IMR-90 (cell line): Measurements from ENCODE around the gene CCDC13. TPM values are rescaled to one million over a fixed set of nuclear protein-coding genes. Genes with fewer than 3 reads are reported as not detected.

Source experiments
- ATAC-seq: fragments of 200-7000 bp; cut with Tn5 transposase; 2 replicates; pipeline ENCODE4 v1.9.1; 2020; ENCODE audit warnings: low read depth, mild to moderate bottlenecking, moderate library complexity
- BruUV-seq: library from RNA; stranded (reverse); fragments of 400-500 nt; replicated peaks from 2 replicates; lab custom pipeline; 2021; lab: Mats Ljungman, UMichigan
- CTCF ChIA-PET: fragments of 300-600 bp; formaldehyde crosslinking; extraction: SDS; loops from one replicate; lab custom pipeline; 2021; ENCODE audit warnings: antibody characterized with exemption; lab: Yijun Ruan, JAX
- POLR2A ChIA-PET: fragments of 300-600 bp; sonication (Branson Sonifier 250); formaldehyde crosslinking; loops from one replicate; lab custom pipeline; 2022; ENCODE audit warnings: antibody characterized with exemption; ENCODE audit not compliant: unreplicated experiment; lab: Charles Lee
- DNase-seq: peaks from one replicate; pipeline ENCODE4 v3.0.0; 2013
- H2AFZ ChIP-seq: replicated peaks from 2 replicates; pipeline ENCODE3; 2013; ENCODE audit warnings: low read length, mild to moderate bottlenecking; ENCODE audit not compliant: poor library complexity
- H2AK5ac ChIP-seq: 2 replicates; pipeline ENCODE4 v1.6.1; 2013; ENCODE audit warnings: low read depth, low read length, inconsistent platforms
- H2AK9ac ChIP-seq: replicated peaks from 2 replicates; pipeline ENCODE3; 2013; ENCODE audit warnings: mild to moderate bottlenecking, low read depth, low read length, moderate library complexity; ENCODE audit not compliant: poor library complexity
- H2BK120ac ChIP-seq: 2 replicates; pipeline ENCODE4 v1.6.1; 2013; ENCODE audit warnings: low read depth, low read length, inconsistent platforms
- H2BK15ac ChIP-seq: 3 replicates; pipeline ENCODE4 v1.6.1; 2013; ENCODE audit warnings: low read depth, low read length, inconsistent platforms
- H2BK20ac ChIP-seq: 2 replicates; pipeline ENCODE4 v1.6.1; 2013; ENCODE audit warnings: low read depth, mild to moderate bottlenecking, inconsistent platforms, low read length, moderate library complexity
- H2BK5ac ChIP-seq: 2 replicates; pipeline ENCODE4 v1.6.1; 2013; ENCODE audit warnings: mild to moderate bottlenecking, low read depth, low read length, inconsistent platforms; ENCODE audit not compliant: poor library complexity, severe bottlenecking
- H3K14ac ChIP-seq: replicated peaks from 2 replicates; pipeline ENCODE4 v1.6.1; 2013; ENCODE audit warnings: low read depth, low read length, inconsistent platforms
- H3K18ac ChIP-seq: 2 replicates; pipeline ENCODE4 v1.6.1; 2013; ENCODE audit warnings: low read depth, low read length, control low read depth
- H3K23ac ChIP-seq: 2 replicates; pipeline ENCODE4 v1.6.1; 2013; ENCODE audit warnings: low read depth, low read length, inconsistent platforms
- H3K27ac ChIP-seq: 2 replicates; pipeline ENCODE4 v1.5.1; 2013; ENCODE audit warnings: mild to moderate bottlenecking, control low read depth, low read length; ENCODE audit not compliant: insufficient read depth
- H3K27me3 ChIP-seq: 2 replicates; pipeline ENCODE4 v1.6.1; 2013; ENCODE audit warnings: low read length; ENCODE audit not compliant: control insufficient read depth, insufficient read depth
- H3K36me3 ChIP-seq: 2 replicates; pipeline ENCODE4 v1.6.1; 2013; ENCODE audit warnings: low read length, mixed read lengths; ENCODE audit not compliant: control insufficient read depth, insufficient read depth
- H3K4ac ChIP-seq: 2 replicates; pipeline ENCODE4 v1.6.1; 2013; ENCODE audit warnings: low read depth, low read length, inconsistent platforms
- H3K4me1 ChIP-seq: 2 replicates; pipeline ENCODE4 v1.6.1; 2013; ENCODE audit warnings: low read length, mixed read lengths; ENCODE audit not compliant: control insufficient read depth, insufficient read depth
- H3K4me2 ChIP-seq: 2 replicates; pipeline ENCODE4 v1.6.1; 2013; ENCODE audit warnings: low read depth, mild to moderate bottlenecking, control low read depth, low read length, moderate library complexity
- H3K4me3 ChIP-seq: 2 replicates; pipeline ENCODE4 v1.5.1; 2013; ENCODE audit warnings: low read depth, mild to moderate bottlenecking, control low read depth, low read length, moderate library complexity; ENCODE audit not compliant: insufficient read depth
- H3K56ac ChIP-seq: 2 replicates; pipeline ENCODE4 v1.6.1; 2013; ENCODE audit warnings: low read length, inconsistent platforms; ENCODE audit not compliant: insufficient read depth; ENCODE audit errors: extremely low read depth
- H3K79me1 ChIP-seq, 2 experiments: 2 replicates each; pipeline ENCODE4 v1.6.1; 2013; ENCODE audit warnings: low read length in 2 of 2, inconsistent platforms in 1 of 2, low read depth in 1 of 2
- H3K9ac ChIP-seq: 2 replicates; pipeline ENCODE4 v1.6.1; 2013; ENCODE audit warnings: low read depth, low read length, control low read depth
- H3K9me1 ChIP-seq: 2 replicates; pipeline ENCODE4 v1.6.1; 2013; ENCODE audit warnings: low read length, inconsistent platforms; ENCODE audit not compliant: insufficient read depth
- H3K9me3 ChIP-seq: 2 replicates; pipeline ENCODE4 v1.6.1; 2013; ENCODE audit warnings: low read length; ENCODE audit not compliant: control insufficient read depth, insufficient read depth
- H4K20me1 ChIP-seq: 2 replicates; pipeline ENCODE4 v1.6.1; 2013; ENCODE audit warnings: low read length, inconsistent platforms; ENCODE audit not compliant: insufficient read depth
- H4K5ac ChIP-seq: 2 replicates; pipeline ENCODE4 v1.6.1; 2013; ENCODE audit warnings: mild to moderate bottlenecking, low read depth, low read length, control low read depth
- H4K8ac ChIP-seq, 2 experiments: 2 replicates each; pipeline ENCODE4 v1.6.1; 2013; ENCODE audit warnings: low read depth in 2 of 2, low read length in 2 of 2, control low read depth in 1 of 2, inconsistent platforms in 1 of 2
- H4K91ac ChIP-seq: 2 replicates; pipeline ENCODE4 v1.6.1; 2013; ENCODE audit warnings: low read depth, low read length, inconsistent platforms; ENCODE audit not compliant: insufficient read depth
- BHLHE40 ChIP-seq: fragments of 150-350 bp; IDR thresholded peaks from 2 replicates; pipeline ENCODE4 v1.6.1; 2016; ENCODE audit warnings: mild to moderate bottlenecking, low read depth, low read length
- NFE2L2 ChIP-seq: fragments of 150-350 bp; IDR thresholded peaks from 2 replicates; pipeline ENCODE4 v1.6.1; 2016; ENCODE audit warnings: low read depth, mild to moderate bottlenecking, low read length
- RAD21 ChIP-seq: IDR thresholded peaks from 2 replicates; pipeline ENCODE4 v1.6.1; 2012; ENCODE audit warnings: low read length, improper control_type of control experiment
- WGBS, 2 experiments: methylation state at CpG; one replicate each; pipeline versions ENCODE4 v1.1.5 to v1.1.7; 2013; ENCODE audit warnings: missing lambda C conversion rate in 2 of 2; ENCODE audit not compliant: insufficient read length in 1 of 2; ENCODE audit errors: extremely low coverage in 2 of 2; 5-methylcytosine and 5-hydroxymethylcytosine counted together
- dilution Hi-C: fragments of 300-500 bp; cut with HindIII; formaldehyde crosslinking; loops from one replicate; pipeline ENCODE4 v1.14.3; 2018; ENCODE audit warnings: low sequenced_read_pairs; ENCODE audit not compliant: unreplicated experiment
- in situ Hi-C: fragments of 300-500 bp; cut with MboI; formaldehyde crosslinking; loops from 3 replicates; pipeline ENCODE4 v1.14.3; 2019; ENCODE audit warnings: low sequenced_read_pairs, inconsistent platforms, mixed read lengths
- intact Hi-C: fragments of 100-400 bp; cut with micrococcal nuclease; formaldehyde crosslinking; loops from 2 replicates; pipeline ENCODE4 v1.10.0; 2022
- polyA plus RNA-seq, 3 experiments: library from polyadenylated mRNA; depleted of rRNA; stranded (reverse); fragments of >200 nt; gene quantifications; 2 replicates each; pipeline ENCODE4 v1.2.3, GENCODE V29; 2012; ENCODE audit warnings: low replicate concordance in 1 of 3
- total RNA-seq: library from RNA; depleted of rRNA; stranded (reverse); fragments of >200 nt; gene quantifications from 2 replicates; pipeline ENCODE4 v1.2.3, GENCODE V29; 2012

The CCDC13 gene
- total and polyA plus RNA-seq, 2 of the 4 experiments (the other 2 are of a cell fraction), result 0.18 to 0.19 TPM

DNA sequence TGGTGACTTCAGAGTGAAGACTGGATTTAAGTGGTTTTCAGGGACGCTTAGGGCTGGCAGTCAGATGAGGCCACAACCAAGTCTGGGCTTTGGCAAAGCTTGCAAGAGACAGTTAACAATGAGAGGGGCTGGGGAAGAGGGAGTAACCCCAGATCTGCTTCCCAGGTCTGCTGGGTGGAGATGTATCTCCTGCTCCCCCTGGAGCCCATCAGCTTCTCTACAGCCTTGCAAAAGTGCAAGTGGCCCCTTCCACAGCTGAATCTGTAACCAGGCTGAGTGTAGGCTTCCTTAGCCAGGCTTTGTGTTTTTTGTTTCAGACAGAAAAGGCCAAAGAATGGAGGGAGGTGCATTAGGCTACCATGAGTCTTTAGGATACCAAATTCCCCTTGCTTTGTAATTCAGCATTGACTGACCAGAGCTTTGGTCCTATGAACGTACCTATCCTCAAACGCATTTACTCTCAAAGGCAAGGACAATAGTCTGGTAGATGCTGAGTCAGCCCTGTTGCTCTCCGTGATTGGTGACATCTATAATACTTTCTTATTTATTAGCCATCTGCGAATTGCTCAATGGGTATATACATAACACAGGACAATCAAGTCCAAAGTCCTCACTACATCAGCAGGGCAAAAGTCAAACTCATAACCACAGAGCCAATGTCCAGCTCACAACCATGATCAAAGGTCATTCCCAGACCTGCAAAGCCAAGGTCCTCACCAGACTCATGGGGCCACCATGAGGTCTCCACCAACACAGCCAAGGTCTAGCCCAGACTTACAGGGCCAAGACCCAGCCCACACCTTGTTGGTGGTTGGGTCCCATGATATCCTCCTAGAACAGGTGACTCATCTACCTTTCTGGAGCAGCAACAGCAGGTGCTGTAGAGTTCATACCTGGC, 17.1 kb downstream of the CCDC13 start (continued):
- TF ChIP-seq NFE2L2 (no peak), BHLHE40 (no peak)

DNA sequence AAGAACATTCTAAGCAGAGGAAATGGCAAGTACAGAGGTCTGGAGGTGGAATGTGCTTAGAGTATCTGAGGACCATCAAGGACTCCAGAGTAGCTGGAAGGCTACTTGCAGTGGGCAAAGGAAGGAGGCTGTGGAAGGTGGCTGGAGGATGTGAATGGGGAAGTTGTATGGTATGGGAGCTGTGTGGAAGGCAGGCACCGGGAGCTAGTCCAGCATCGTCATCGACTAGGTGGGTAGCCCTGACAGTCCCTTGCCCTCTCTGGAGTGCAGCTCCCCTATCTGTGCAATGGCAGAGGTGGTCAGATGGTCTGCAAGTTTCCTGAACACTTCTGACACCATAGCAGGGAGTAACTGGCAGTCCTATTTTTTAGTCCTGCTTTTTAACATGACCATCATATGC, 19.3 kb downstream of the CCDC13 start:
- no peak for TF ChIP-seq RAD21
- H3K4me2 ChIP-seq, result no peak overlapping the region
- no peak overlapping the region for H4K8ac ChIP-seq
- CTCF ChIA-PET, result no interaction called here
- no peak overlapping the region for H2BK5ac ChIP-seq
- no peaks in the 10 kb centered on the region for H3K9me3 ChIP-seq
- H2BK15ac ChIP-seq, result no peak overlapping the region
- no peak overlapping the region for H3K4me3 ChIP-seq
- H3K27me3 ChIP-seq, result peaks cover 9% of the 10 kb centered on the region
- H3K9ac ChIP-seq, result no peak overlapping the region
- dilution Hi-C loops (no loop called here), in situ Hi-C loops (no loop called here), intact Hi-C loops (no loop called here)
- DNase-seq, result no peak
- 60% methylated on average over 1 of the region's 3 CpGs; no CpG with 5 or more reads in 1 of the 2 experiments for WGBS, 2 experiments
- H2BK20ac ChIP-seq, result no peak overlapping the region
- no peaks in the 10 kb centered on the region for H3K9me1 ChIP-seq
- no peak overlapping the region for H3K27ac ChIP-seq
- H3K18ac ChIP-seq, result no peak overlapping the region
- no peaks in the 10 kb centered on the region for H4K20me1 ChIP-seq
- H3K4me1 ChIP-seq, result no peaks in the 10 kb centered on the region
- no peak overlapping the region for H3K14ac ChIP-seq
- H3K23ac ChIP-seq, result no peak overlapping the region
- H3K36me3 ChIP-seq, result no peaks in the 10 kb centered on the region
- H2BK120ac ChIP-seq, result no peak overlapping the region
- no TSS peak for BruUV-seq
- H4K91ac ChIP-seq, result no peak overlapping the region
- POLR2A ChIA-PET, result no interaction called here
- H2AFZ ChIP-seq, result no peak overlapping the region
- no peak overlapping the region for H2AK5ac ChIP-seq
- no peak overlapping the region for H2AK9ac ChIP-seq
- H4K5ac ChIP-seq, result no peak overlapping the region
- no peak for ATAC-seq
- no peaks in the 10 kb centered on the region for H3K79me1 ChIP-seq
- no peak overlapping the region for H3K4ac ChIP-seq
- H3K56ac ChIP-seq, result no peak overlapping the region
